RWPE2 (cell line): ENCODE results near the gene PROZ.

Source experiments
- ATAC-seq: fragments of 200-7000 bp; cut with Tn5 transposase; 3 replicates; pipeline ENCODE4 v1.9.1; 2021; ENCODE audit warnings: low read depth
- DNase-seq: peaks from one replicate; pipeline ENCODE4 v3.0.0-alpha.2; 2020; ENCODE audit warnings: low spot score
- H3K27ac ChIP-seq: fragments of 450-650 bp; 2 replicates; pipeline ENCODE4 v1.5.1; 2017; ENCODE audit warnings: mild to moderate bottlenecking; ENCODE audit not compliant: poor library complexity, severe bottlenecking
- H3K27me3 ChIP-seq: fragments of 250-450 bp; sonication (Bioruptor Pico); 2 replicates; pipeline ENCODE4 v1.5.1; 2021; ENCODE audit warnings: mild to moderate bottlenecking, moderate library complexity; ENCODE audit not compliant: insufficient read depth, poor library complexity, severe bottlenecking
- H3K36me3 ChIP-seq: fragments of 250-450 bp; sonication (Bioruptor Pico); 2 replicates; pipeline ENCODE4 v1.5.1; 2020; ENCODE audit warnings: low read depth, mild to moderate bottlenecking, moderate library complexity
- H3K4me1 ChIP-seq: fragments of 250-450 bp; sonication (Bioruptor Pico); 2 replicates; pipeline ENCODE4 v1.5.1; 2021; ENCODE audit warnings: mild to moderate bottlenecking, moderate library complexity; ENCODE audit not compliant: insufficient read depth, poor library complexity, severe bottlenecking
- H3K4me3 ChIP-seq: fragments of 250-450 bp; sonication (Bioruptor Pico); 2 replicates; pipeline ENCODE4 v1.5.1; 2021; ENCODE audit warnings: mild to moderate bottlenecking, moderate library complexity; ENCODE audit not compliant: severe bottlenecking
- H3K9me3 ChIP-seq: fragments of 250-450 bp; sonication (Bioruptor Pico); 2 replicates; pipeline ENCODE4 v1.5.1; 2021; ENCODE audit warnings: mild to moderate bottlenecking, moderate library complexity; ENCODE audit not compliant: severe bottlenecking
- CTCF ChIP-seq: fragments of 450-650 bp; IDR thresholded peaks from one replicate; pipeline ENCODE4 v1.5.1; 2017; ENCODE audit warnings: mild to moderate bottlenecking, moderate library complexity; ENCODE audit not compliant: poor library complexity, severe bottlenecking

PROZ gene

DNA sequence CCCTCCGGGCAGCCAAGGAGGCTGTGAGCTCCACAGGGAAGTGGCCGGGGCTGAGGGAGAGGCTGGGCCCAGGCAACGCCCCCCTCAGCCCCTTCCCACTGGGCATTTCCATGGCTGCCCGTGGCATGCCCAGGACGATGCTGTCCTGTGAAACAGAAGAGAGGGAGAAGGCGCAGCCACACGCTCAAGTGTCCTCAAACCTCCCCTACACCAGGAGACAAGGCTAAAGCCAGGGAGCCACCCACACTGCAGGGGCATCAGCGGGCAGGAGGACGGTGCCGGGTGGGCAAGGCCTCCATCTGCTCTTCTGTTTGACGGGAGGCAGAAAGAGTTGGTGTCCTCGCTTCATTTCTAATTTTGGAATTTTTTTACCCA, 14.2 kb upstream of the PROZ start:
- DNase-seq = no peak
- no peak for ATAC-seq
- H3K4me3 ChIP-seq = no peak overlapping the region
- no peak overlapping the region for H3K27ac ChIP-seq
- no peaks in the 10 kb centered on the region for H3K27me3 ChIP-seq
- no peak for TF ChIP-seq CTCF
- no peaks in the 10 kb centered on the region for H3K36me3 ChIP-seq
- no peaks in the 10 kb centered on the region for H3K4me1 ChIP-seq
- H3K9me3 ChIP-seq = no peaks in the 10 kb centered on the region

GRCh38 chr13:113145496-113145895, 13.0 kb upstream of the PROZ start:
- H3K27me3 ChIP-seq = no peaks in the 10 kb centered on the region
- H3K36me3 ChIP-seq = no peaks in the 10 kb centered on the region
- no peaks in the 10 kb centered on the region for H3K9me3 ChIP-seq

GRCh38 chr13:113145911-113146598, 12.4 kb upstream of the PROZ start:
- no peak for TF ChIP-seq CTCF
- no peaks in the 10 kb centered on the region for H3K4me1 ChIP-seq
- ATAC-seq (no peak), DNase-seq (no peak)
- H3K9me3 ChIP-seq = no peaks in the 10 kb centered on the region
- H3K27ac ChIP-seq = no peak overlapping the region
- H3K27me3 ChIP-seq = no peaks in the 10 kb centered on the region
- H3K4me3 ChIP-seq = no peak overlapping the region
- no peaks in the 10 kb centered on the region for H3K36me3 ChIP-seq

More at GRCh38 chr13:113145496-113145895, 13.0 kb upstream of the PROZ start:
- ATAC-seq (no peak), DNase-seq (no peak)
- Histone ChIP-seq H3K4me3 (no peak overlapping the region), H3K27ac (no peak overlapping the region), H3K4me1 (no peaks in the 10 kb centered on the region)
- TF ChIP-seq CTCF = no peak

- no peaks in the 10 kb centered on the region for H3K9me3 ChIP-seq
- no peaks in the 10 kb centered on the region for H3K36me3 ChIP-seq
- ATAC-seq = no peak
- TF ChIP-seq CTCF = no peak
- H3K27me3 ChIP-seq = no peaks in the 10 kb centered on the region
- H3K4me3 ChIP-seq = no peak overlapping the region
- no peak overlapping the region for H3K27ac ChIP-seq
- H3K4me1 ChIP-seq = no peaks in the 10 kb centered on the region
- DNase-seq = no peak
These were observed 11.7 kb upstream of the PROZ start for GRCh38 chr13:113146750-113147149.

DNA sequence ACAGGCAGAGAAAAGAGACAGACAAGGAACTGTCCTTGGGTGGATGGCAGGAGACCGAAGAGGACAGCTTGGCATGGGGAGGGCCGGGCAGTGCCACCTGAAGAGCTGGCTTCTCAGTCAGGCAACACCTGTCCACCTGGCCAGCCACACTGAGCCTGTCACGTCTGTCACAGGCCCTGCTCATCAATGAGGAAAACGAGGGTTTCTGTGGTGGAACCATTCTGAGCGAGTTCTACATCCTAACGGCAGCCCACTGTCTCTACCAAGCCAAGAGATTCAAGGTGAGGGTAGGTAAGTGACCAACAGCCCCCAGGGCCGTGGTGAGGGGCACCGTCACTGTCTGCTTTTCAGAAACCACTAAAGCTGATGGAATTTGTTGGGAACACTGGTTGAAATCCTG, 11.2 kb upstream of the PROZ start:
- no peak for TF ChIP-seq CTCF
- no peaks in the 10 kb centered on the region for H3K4me1 ChIP-seq
- DNase-seq = no peak
- no peaks in the 10 kb centered on the region for H3K9me3 ChIP-seq
- no peak overlapping the region for H3K27ac ChIP-seq
- H3K27me3 ChIP-seq = no peaks in the 10 kb centered on the region
- ATAC-seq = no peak
- H3K4me3 ChIP-seq = no peak overlapping the region
- no peaks in the 10 kb centered on the region for H3K36me3 ChIP-seq
